Stimulated activated CD4-positive, alpha-beta T cell treated with anti-CD3 and anti-CD28 coated beads, Interleukin-15, amount 100 ng/mL, for 48 hours (primary cell): Measurements from ENCODE around the gene CCNY.

Source experiments
- DNase-seq, 2 donors: peaks; one replicate each; pipeline ENCODE4 v3.0.0-alpha.2; 2020; ENCODE audit warnings: low read depth in 2 of 2

Gene CCNY

DNA sequence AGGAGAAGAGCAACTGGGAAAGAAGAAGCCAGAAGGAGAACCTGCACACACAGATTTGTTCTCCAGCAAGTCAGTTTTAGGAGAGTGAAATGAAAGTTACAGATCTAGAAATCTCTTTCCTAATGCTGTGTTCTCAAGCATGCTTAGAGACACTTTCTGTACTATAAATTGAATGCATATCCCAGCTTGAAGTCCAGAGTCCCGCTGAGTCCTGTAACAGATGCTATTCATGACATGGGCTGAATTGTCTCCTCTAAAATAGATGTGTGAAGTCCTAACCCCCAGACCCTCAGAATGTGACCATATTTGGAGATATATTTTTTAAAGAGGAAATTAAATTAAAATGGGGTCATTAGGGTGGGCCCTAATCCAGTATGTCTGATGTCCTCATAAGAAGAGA is 222.0 kb downstream of the CCNY start:
- DNase-seq = no peak

GRCh38 chr10:35559416-35559815 is 223.1 kb downstream of the CCNY start:
- DNase-seq = no peak

DNA sequence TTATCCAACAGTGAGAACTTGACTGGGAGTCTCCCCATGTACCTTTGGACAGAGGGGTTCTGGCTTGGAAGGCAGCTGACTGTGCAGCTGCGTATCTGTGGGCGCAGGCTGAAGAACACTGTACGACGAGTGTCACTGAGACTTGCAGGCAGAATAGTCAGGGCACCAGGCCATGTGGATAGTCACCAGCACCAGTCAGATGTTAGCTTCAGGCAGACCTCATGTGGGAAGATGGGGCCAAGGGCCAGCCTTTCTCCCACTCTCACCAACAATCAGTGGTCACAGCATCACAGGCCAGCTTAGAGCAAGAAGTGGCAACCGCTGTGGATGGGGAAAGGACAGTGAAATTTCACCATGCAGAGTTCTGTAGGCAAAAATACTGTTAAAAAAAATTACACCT is 225.4 kb downstream of the CCNY start:
- DNase-seq = no peak

GRCh38 chr10:35562427-35562826 is 226.1 kb downstream of the CCNY start:
- no peak for DNase-seq

GRCh38 chr10:35563261-35563891 is 227.1 kb downstream of the CCNY start:
- DNase-seq = peak; percentile 2 to 29

GRCh38 chr10:35564341-35564968 is 228.1 kb downstream of the CCNY start:
- DNase-seq = no peak

- no peak for DNase-seq
Measured at GRCh38 chr10:35565602-35566081, 229.3 kb downstream of the CCNY start.

GRCh38 chr10:35567951-35568350 is 231.6 kb downstream of the CCNY start:
- no peak for DNase-seq

DNA sequence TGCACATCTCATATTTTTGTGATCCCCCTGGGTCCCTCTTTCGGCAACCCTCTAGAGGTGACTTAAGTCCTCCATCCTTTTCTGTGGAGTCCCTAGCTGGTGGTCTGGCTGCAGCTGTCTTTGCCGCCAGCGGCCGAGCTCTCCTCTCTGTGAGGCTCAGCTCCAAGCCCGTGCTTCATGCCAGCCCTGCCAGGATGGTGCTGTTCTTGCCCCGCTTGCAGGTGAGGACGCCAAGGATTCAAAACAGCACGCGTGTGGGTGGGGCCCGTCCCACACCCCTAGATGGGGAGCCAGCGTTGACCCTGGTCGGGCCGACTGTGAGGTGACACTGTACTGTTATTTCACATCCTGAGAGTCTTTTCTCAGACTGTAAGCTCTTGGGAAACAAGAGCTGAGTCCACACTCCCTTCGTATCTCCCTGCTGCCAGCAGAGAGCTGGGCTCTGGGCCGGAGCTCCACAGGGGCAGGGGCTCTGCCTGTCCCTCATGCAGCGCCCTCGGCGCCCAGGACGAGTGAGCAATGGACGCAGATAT is 232.2 kb downstream of the CCNY start:
- no peak for DNase-seq

GRCh38 chr10:35569111-35569707 is 232.9 kb downstream of the CCNY start:
- no peak for DNase-seq

DNA sequence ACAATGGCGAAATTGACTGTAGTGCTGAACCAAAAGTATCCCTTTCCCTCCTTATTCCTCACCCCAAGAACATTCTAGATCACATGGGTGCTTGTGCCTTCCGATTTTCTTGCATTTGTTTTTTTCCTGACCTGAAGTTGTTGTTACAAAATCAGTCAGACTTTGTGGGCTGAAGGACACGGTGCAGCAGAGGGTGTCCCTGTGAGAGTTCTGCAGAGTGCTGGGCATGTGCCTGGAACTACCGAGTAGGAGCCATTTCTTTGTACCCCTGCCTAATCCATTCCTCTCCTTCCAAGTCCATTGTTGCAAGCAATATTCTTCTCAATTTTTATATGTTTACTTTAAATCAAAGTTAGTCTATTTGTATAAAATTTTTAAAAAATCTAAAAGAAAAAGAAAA is 233.5 kb downstream of the CCNY start:
- no peak for DNase-seq

GRCh38 chr10:35570397-35570796 is 234.1 kb downstream of the CCNY start:
- DNase-seq = no peak

- no peak for DNase-seq
Measured at GRCh38 chr10:35572583-35572982, 236.3 kb downstream of the CCNY start.

- no peak for DNase-seq
Measured at GRCh38 chr10:35573796-35574195, 237.5 kb downstream of the CCNY start.

DNA sequence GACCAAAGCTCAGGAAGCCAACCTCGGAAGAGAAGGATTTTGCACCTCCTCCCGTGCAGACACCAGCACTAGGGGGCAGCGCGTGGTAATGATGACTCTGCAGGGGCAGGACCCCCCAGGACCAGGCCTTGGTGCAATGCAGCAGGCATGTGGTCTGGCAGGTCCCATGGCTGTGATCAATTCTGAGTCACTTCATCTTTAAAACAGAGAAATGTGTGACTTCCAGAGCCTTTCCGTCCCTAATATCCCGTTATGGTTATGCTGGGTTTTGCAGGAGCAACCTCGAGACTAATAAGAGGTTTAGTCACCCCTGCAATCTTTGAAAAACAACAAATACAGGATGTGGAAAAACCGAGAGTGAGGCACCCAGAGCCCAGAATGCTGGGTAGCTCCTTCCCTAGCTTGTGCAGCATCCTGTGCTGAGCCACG is 238.6 kb downstream of the CCNY start:
- DNase-seq = no peak

- DNase-seq = no peak
Measured at GRCh38 chr10:35575640-35576039, 239.3 kb downstream of the CCNY start.

- no peak for DNase-seq
Measured at GRCh38 chr10:35576730-35577129, 240.4 kb downstream of the CCNY start.

- no peak for DNase-seq
Measured at GRCh38 chr10:35577926-35578617, 241.8 kb downstream of the CCNY start.

DNA sequence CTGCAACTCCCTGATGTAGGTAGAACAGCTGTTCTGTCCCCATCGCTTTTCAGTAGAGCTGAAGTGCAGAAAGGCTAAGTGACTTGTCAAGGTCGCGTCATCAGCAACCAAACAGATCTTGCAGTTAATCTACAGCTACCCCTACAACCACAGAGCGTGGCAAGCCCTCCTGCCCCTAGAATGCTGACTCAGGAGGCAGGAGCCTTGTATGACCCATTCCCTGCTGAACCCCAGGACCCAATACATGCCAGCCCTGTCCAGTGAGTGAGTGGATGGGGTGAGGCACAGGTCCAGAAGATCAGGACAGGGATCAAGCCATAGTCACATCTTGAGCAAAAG is 242.3 kb downstream of the CCNY start:
- DNase-seq = no peak

- no peak for DNase-seq
Measured at GRCh38 chr10:35579116-35579515, 242.8 kb downstream of the CCNY start.

- DNase-seq = no peak
Measured at GRCh38 chr10:35579726-35580422, 243.6 kb downstream of the CCNY start.

DNA sequence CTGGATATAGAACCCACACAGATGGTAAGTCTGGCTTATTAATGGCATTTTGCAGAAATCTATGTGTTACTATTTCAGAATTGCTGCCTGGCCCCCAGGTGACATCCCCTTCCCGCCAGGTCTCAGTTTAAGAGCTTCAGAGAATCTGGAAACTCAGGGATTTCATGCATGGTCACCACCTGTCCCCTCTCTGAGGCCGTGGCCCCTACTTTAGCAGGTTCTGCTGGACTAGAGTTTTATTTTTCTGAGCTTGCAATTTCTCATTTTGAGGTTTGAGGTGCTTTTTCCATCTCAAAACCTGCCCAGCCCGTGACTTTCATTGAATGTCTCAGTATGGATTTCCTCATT is 244.1 kb downstream of the CCNY start:
- no peak for DNase-seq
